LNCaP clone FGC (cell line): ENCODE results near the gene BABAM2.

Experiments
- DNase-seq: peaks from one replicate; pipeline ENCODE4 v3.0.0-alpha.2; 2011; ENCODE audit warnings: low read depth
- H3K4me3 ChIP-seq: 2 replicates; pipeline ENCODE4 v1.5.1; 2011; ENCODE audit warnings: mild to moderate bottlenecking, low read depth, low read length, control low read depth
- CTCF ChIP-seq: IDR thresholded peaks from 2 replicates; pipeline ENCODE4 v1.5.1; 2012; ENCODE audit warnings: mild to moderate bottlenecking; ENCODE audit not compliant: control insufficient read depth, insufficient read depth; ENCODE audit errors: extremely low read depth

Gene BABAM2

DNA sequence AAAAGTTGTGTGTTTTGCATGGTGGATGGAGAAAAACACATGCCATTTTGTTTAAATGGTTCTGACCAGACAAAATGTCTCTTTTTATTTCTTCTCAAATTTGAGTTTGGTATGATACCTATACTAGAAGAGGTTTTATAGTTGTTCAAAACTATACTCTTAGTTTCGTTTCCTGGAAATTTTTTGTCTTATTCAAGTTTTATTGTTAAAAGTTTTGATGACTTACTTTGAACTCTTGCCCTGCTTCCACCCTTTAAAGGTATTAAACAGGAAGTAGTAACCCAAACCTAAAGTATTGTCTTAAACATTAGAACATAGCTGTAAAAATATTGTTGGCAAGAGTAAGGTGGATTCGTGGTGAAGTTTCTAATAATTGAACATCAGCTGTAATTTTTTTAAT lies 98.2 kb downstream of the BABAM2 start:
- no peak overlapping the region for H3K4me3 ChIP-seq
- DNase-seq = no peak
- TF ChIP-seq CTCF = no peak

DNA sequence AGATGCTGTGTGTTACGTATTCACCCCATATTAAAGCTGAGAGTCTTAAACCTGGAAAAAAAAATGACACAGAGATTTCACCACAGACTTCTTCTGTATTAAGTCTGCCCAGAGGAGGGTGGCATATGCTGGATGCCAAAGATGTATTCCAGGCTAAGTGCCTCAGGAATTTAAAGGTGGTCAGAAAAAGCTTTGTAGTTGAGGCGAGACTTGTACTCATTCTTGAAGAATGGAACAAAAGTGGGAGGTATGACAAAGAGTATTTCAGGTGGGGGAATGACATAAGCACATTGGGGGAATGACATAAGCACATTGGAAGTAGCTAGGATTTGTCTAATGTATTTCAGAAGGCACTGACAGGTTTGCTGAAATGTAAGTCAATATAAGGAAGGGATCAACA lies 98.6 kb downstream of the BABAM2 start:
- no peak for DNase-seq
- TF ChIP-seq CTCF = no peak

DNA sequence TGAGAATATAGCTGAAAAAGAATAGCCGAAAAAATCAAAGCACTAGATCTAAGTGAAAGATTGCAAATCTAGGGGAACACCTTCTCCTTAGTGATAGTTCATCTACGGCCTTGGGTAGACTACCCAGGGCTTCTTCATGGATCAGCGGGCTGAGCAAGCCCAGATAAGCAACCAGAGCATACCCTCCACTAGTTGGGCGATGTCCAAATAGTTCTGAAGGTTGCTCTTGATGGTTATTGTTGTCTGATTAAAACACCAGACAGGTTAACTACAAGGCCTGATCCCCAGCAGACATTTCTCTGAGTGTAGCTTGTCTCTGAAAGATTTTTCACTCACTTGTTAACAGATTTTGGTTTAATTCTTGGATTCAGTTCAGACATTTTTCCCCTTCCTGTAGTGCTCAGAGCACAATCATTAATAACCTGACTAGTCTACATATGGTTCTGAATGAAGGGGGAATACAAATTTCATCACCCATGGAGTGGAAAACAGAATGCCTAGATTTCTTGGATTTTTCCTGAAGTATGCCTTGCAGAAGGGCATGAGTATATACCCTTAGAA lies 99.6 kb downstream of the BABAM2 start:
- TF ChIP-seq CTCF = no peak
- no peak overlapping the region for H3K4me3 ChIP-seq
- DNase-seq = no peak

More for the DNA sequence above, 98.6 kb downstream of the BABAM2 start:
- no peak overlapping the region for H3K4me3 ChIP-seq

- no peak for TF ChIP-seq CTCF
- DNase-seq = no peak
These were observed 100.6 kb downstream of the BABAM2 start for GRCh38 chr2:27991146-27991545.

GRCh38 chr2:27992787-27993401 lies 102.4 kb downstream of the BABAM2 start:
- no peak for TF ChIP-seq CTCF
- no peak overlapping the region for H3K4me3 ChIP-seq
- no peak for DNase-seq

More at GRCh38 chr2:27991146-27991545, 100.6 kb downstream of the BABAM2 start:
- no peak overlapping the region for H3K4me3 ChIP-seq

DNA sequence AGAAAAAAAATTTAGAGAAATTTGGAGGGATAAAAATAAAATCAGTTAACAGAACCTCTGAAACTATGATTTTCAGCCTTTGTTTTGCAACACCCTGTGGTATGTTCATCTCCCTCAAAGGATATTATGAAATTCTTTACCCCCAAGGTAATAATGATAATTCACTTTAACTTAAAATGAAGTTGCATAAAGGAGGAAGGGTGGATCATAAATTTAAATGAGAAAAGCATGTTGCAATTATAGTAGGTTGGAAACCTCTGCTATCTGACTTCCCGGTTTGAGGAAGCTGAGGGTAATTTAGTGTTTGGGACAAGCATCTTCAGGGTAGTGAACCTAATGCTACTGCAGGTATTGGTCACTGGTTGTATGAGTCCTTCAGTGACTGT lies 102.9 kb downstream of the BABAM2 start:
- DNase-seq = no peak
- TF ChIP-seq CTCF = no peak
- H3K4me3 ChIP-seq = no peak overlapping the region
